ENCODE data around the gene OR2Y1. TPM values are rescaled to one million over a fixed set of nuclear protein-coding genes. Genes with fewer than 3 reads are reported as not detected.

Gene OR2Y1
- total and polyA plus RNA-seq, 2 of the 13 experiments (the other 11 are each of a cell fraction or from before 2014, with no cell fraction given), result not detected

DNA sequence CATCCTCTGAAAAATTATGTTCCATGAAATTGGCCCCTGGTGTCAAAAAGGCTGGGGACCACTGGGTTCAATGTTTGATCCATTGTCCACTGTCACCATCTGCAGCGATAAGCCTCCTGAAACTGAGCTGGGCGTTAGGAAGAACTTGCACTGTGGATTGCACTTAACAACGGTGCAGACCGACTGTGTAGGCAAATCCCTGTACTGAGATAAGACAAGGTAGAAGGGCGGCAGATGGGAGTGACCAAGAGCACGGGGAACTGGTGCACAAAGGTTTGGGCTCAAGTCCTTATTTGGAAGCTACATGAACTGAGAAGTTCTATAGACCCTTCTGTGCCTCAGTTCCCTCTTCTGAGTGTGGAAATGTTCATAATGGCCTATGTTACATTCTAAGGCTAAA is 48.8 kb downstream of the OR2Y1 start:
- no peak for ATAC-seq
- CTCF ChIA-PET (ENCODE audit: low intra/inter-chr PET ratio, low total read pairs), result no interaction called here
- peaks cover 0 to 17% of the 10 kb centered on the region in 2 experiments; a peak in 4 of 5 replicates for H3K27me3 ChIP-seq (ENCODE audit: control insufficient read depth in 1 of 2, insufficient read depth in 2 of 2, low read length in 2 of 2)

More for the DNA sequence above, 48.8 kb downstream of the OR2Y1 start:
- H3K4me3 ChIP-seq (replicated peaks in 1 of 3; ENCODE audit: insufficient read depth in 1 of 3, low read depth in 2 of 3, low read length in 3 of 3), result no peak overlapping the region
- intact Hi-C loops (cut with micrococcal nuclease; ENCODE audit: unreplicated experiment), result no loop called here
- no peak for FAIRE-seq
- WGBS (ENCODE audit: low lambda C conversion rate), result 16% methylated on average over 6 of the region's 6 CpGs
- DNase-seq (ENCODE audit: low spot score), result no peak
- H3K4me2 ChIP-seq (ENCODE audit: low read depth, low read length), result no peak overlapping the region
- no peaks in the 10 kb centered on the region for H3K79me2 ChIP-seq (ENCODE audit: insufficient read depth, low read length)
- H2AFZ ChIP-seq (ENCODE audit: low read length), result no peak overlapping the region
- no peaks in the 10 kb centered on the region for H3K36me3 ChIP-seq (replicated peaks in 1 of 2; ENCODE audit: control insufficient read depth in 1 of 2, insufficient read depth in 2 of 2, low read length in 2 of 2)
- H3K4me1 ChIP-seq (ENCODE audit: insufficient read depth, low read length), result no peaks in the 10 kb centered on the region
- no peaks in the 10 kb centered on the region for H3K9me3 ChIP-seq (ENCODE audit: low read length)
- TF ChIP-seq, protein P1, sequence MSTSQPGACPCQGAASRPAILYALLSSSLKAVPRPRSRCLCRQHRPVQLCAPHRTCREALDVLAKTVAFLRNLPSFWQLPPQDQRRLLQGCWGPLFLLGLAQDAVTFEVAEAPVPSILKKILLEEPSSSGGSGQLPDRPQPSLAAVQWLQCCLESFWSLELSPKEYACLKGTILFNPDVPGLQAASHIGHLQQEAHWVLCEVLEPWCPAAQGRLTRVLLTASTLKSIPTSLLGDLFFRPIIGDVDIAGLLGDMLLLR (CRISPR knock-in tag; IDR thresholded peaks at IDR 0.05), result no peak
- TF ChIP-seq KDM1A (CRISPR knock-in tag; IDR thresholded peaks at IDR 0.05) (no peak), ZNF33B (CRISPR knock-in tag; IDR thresholded peaks at IDR 0.05) (no peak), SRSF4 (IDR thresholded peaks at IDR 0.05; ENCODE audit: low read depth, low read length, poor library complexity, severe bottlenecking) (no peak), ZBTB3 (CRISPR knock-in tag; IDR thresholded peaks at IDR 0.05; ENCODE audit: borderline replicate concordance, low read depth) (no peak), DRAP1 (CRISPR knock-in tag; IDR thresholded peaks at IDR 0.05) (no peak), ZFAT (CRISPR knock-in tag; conservative IDR thresholded peaks at IDR 0.05) (no peak), SMARCC2 (IDR thresholded peaks at IDR 0.05) (no peak), ZNF572 (CRISPR knock-in tag; IDR thresholded peaks at IDR 0.05) (no peak)
- TF ChIP-seq, protein P2, sequence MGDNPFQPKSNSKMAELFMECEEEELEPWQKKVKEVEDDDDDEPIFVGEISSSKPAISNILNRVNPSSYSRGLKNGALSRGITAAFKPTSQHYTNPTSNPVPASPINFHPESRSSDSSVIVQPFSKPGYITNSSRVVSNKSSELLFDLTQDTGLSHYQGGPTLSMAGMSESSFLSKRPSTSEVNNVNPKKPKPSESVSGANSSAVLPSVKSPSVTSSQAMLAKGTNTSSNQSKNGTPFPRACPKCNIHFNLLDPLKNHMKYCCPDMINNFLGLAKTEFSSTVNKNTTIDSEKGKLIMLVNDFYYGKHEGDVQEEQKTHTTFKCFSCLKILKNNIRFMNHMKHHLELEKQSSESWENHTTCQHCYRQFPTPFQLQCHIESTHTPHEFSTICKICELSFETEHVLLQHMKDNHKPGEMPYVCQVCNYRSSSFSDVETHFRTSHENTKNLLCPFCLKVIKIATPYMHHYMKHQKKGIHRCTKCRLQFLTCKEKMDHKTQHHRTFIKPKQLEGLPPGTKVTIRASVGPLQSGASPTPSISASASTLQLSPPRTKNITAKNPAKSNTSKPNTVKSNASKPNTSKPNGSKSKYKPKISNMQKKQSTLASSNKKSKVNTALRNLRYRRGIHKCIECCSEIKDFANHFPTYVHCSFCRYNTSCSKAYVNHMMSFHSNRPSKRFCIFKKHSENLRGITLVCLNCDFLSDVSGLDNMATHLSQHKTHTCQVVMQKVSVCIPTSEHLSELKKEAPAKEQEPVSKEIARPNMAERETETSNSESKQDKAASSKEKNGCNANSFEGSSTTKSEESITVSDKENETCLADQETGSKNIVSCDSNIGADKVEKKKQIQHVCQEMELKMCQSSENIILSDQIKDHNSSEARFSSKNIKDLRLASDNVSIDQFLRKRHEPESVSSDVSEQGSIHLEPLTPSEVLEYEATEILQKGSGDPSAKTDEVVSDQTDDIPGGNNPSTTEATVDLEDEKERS (CRISPR knock-in tag; IDR thresholded peaks at IDR 0.05), result no peak
- TF ChIP-seq, protein P3, sequence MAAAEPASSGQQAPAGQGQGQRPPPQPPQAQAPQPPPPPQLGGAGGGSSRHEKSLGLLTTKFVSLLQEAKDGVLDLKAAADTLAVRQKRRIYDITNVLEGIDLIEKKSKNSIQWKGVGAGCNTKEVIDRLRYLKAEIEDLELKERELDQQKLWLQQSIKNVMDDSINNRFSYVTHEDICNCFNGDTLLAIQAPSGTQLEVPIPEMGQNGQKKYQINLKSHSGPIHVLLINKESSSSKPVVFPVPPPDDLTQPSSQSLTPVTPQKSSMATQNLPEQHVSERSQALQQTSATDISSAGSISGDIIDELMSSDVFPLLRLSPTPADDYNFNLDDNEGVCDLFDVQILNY (CRISPR knock-in tag; conservative IDR thresholded peaks at IDR 0.05), result no peak
- in situ Hi-C loops (cut with HindIII; ENCODE audit: extremely low pct_ligation_motif_present, low pct_unique_long_range_greater_than_20kb), result no loop called here
- no peaks in the 10 kb centered on the region for H4K20me1 ChIP-seq (ENCODE audit: insufficient read depth, low read length)
- POLR2A ChIA-PET, result no interaction called here
- no TSS peak for BruUV-seq (replicated peaks)
- H3K9ac ChIP-seq (ENCODE audit: insufficient read depth, low read depth, low read length), result no peak overlapping the region
- no peak overlapping the region for H3K27ac ChIP-seq (ENCODE audit: extremely low read length, insufficient read depth, low read length)
